Endodermal cell (in vitro differentiated cells): ENCODE data around the gene OR10AD1. TPM values are rescaled to one million over a fixed set of nuclear protein-coding genes. Genes with fewer than 3 reads are reported as not detected.
"Not testable (repeated sequence)": the region's sequence is repeated elsewhere in the genome, so short reads cannot be mapped to it uniquely, and the experiment has no call there.

Experiments used
- DNase-seq: peaks from one replicate; pipeline ENCODE4 v3.0.0-alpha.2; 2017
- H3K27ac ChIP-seq: 2 replicates; pipeline ENCODE4 v1.5.1; 2013; ENCODE audit warnings: mild to moderate bottlenecking, low read depth, low read length, moderate library complexity
- H3K27me3 ChIP-seq: 2 replicates; pipeline ENCODE4 v1.6.1; 2013; ENCODE audit warnings: mild to moderate bottlenecking, low read length, moderate library complexity; ENCODE audit not compliant: insufficient read depth, control insufficient read depth, poor library complexity, severe bottlenecking
- H3K36me3 ChIP-seq: 2 replicates; pipeline ENCODE4 v1.7.0; 2013; ENCODE audit warnings: mild to moderate bottlenecking, low read length, moderate library complexity; ENCODE audit not compliant: control insufficient read depth, insufficient read depth
- H3K4me1 ChIP-seq: one replicate; pipeline ENCODE4 v1.7.0; 2013; ENCODE audit warnings: low read length; ENCODE audit not compliant: control insufficient read depth, insufficient read depth
- H3K4me3 ChIP-seq: 2 replicates; pipeline ENCODE4 v1.5.1; 2013; ENCODE audit warnings: mild to moderate bottlenecking, low read length, moderate library complexity
- H3K9ac ChIP-seq: 2 replicates; pipeline ENCODE4 v1.6.1; 2013; ENCODE audit warnings: mild to moderate bottlenecking, low read length, moderate library complexity; ENCODE audit not compliant: poor library complexity, severe bottlenecking; ENCODE audit errors: extremely low read depth
- H3K9me3 ChIP-seq: 2 replicates; pipeline ENCODE4 v1.6.1; 2013; ENCODE audit warnings: mild to moderate bottlenecking, low read length, moderate library complexity; ENCODE audit not compliant: control insufficient read depth
- H3K27ac Mint-ChIP-seq: 2 replicates; pipeline ENCODE4 v1.8.0; 2020; ENCODE audit warnings: mixed read lengths
- H3K27me3 Mint-ChIP-seq: 2 replicates; pipeline ENCODE4 v1.8.0; 2021; ENCODE audit warnings: mild to moderate bottlenecking, mixed read lengths; ENCODE audit not compliant: insufficient read depth
- H3K36me3 Mint-ChIP-seq: 2 replicates; pipeline ENCODE4 v1.8.0; 2020; ENCODE audit warnings: low read depth, mixed read lengths
- H3K4me1 Mint-ChIP-seq: 2 replicates; pipeline ENCODE4 v1.8.0; 2020; ENCODE audit warnings: mixed read lengths
- H3K4me3 Mint-ChIP-seq: 2 replicates; pipeline ENCODE4 v1.8.0; 2020; ENCODE audit warnings: mild to moderate bottlenecking, moderate library complexity, mixed read lengths
- H3K9me3 Mint-ChIP-seq: 2 replicates; pipeline ENCODE4 v1.8.0; 2020; ENCODE audit warnings: mild to moderate bottlenecking, mixed read lengths
- CTCF ChIP-seq: fragments of 200-600 bp; sonication (generic); conservative IDR thresholded peaks from 2 replicates; pipeline ENCODE4 v1.5.0; 2021; ENCODE audit warnings: antibody characterized with exemption, mild to moderate bottlenecking
- WGBS, 2 experiments: methylation state at CpG; one replicate each; pipeline versions ENCODE4 v1.1.5 to v1.1.7; 2013; ENCODE audit warnings: missing lambda C conversion rate in 2 of 2, mixed read lengths in 1 of 2; ENCODE audit not compliant: insufficient coverage in 1 of 2, insufficient read length in 1 of 2; 5-methylcytosine and 5-hydroxymethylcytosine counted together
- total RNA-seq, 2 donors: library from RNA; stranded (reverse); fragmentation: NEBNext Ultra II Directional in 1 of 2; extraction: Animal tissue kit (Norgen Biotek cat#: 25700) in 1 of 2; gene quantifications; 2 replicates in 1 of 2; 3 replicates in 1 of 2; pipeline ENCODE4 v1.2.1, GENCODE V29; 2021

OR10AD1 gene
- total RNA-seq, 2 donors from 2014 or later: not detected

- Histone ChIP-seq H3K27ac (no peak overlapping the region), H3K4me3 (no peak overlapping the region), H3K9me3 (no peaks in the 10 kb centered on the region), H3K4me1 (no peaks in the 10 kb centered on the region), H3K36me3 (no peaks in the 10 kb centered on the region), H3K9ac (no peak overlapping the region), H3K27me3 (peaks cover 24% of the 10 kb centered on the region)
- Mint-ChIP-seq H3K9me3 (peaks cover 3% of the 10 kb centered on the region), H3K27me3 (peaks cover 33% of the 10 kb centered on the region), H3K27ac (no peak overlapping the region), H3K4me3 (no peak overlapping the region), H3K4me1 (no peaks in the 10 kb centered on the region), H3K36me3 (no peaks in the 10 kb centered on the region)
- DNase-seq: no peak
- WGBS, 2 experiments: no CpG with 5 or more reads among the region's 1 CpG
- TF ChIP-seq CTCF: no peak
Observed at GRCh38 chr12:48220701-48221100, 17.6 kb upstream of the OR10AD1 start.

- TF ChIP-seq CTCF: no peak
- H3K27ac ChIP-seq: no peak overlapping the region
- no peaks in the 10 kb centered on the region for H3K36me3 Mint-ChIP-seq
- 100% methylated on average over 1 of the region's 1 CpG; no CpG with 5 or more reads in 1 of the 2 experiments for WGBS, 2 experiments
- no peak overlapping the region for H3K9ac ChIP-seq
- no peak overlapping the region for H3K4me3 Mint-ChIP-seq
- no peak overlapping the region for H3K27ac Mint-ChIP-seq
- no peaks in the 10 kb centered on the region for H3K36me3 ChIP-seq
- no peak for DNase-seq
- H3K4me1 ChIP-seq: no peaks in the 10 kb centered on the region
- H3K27me3 ChIP-seq: peaks cover 31% of the 10 kb centered on the region
- H3K9me3 Mint-ChIP-seq: peaks cover 2% of the 10 kb centered on the region
- peaks cover 31% of the 10 kb centered on the region for H3K27me3 Mint-ChIP-seq
- no peaks in the 10 kb centered on the region for H3K9me3 ChIP-seq
- H3K4me3 ChIP-seq: no peak overlapping the region
- no peaks in the 10 kb centered on the region for H3K4me1 Mint-ChIP-seq
Observed at GRCh38 chr12:48219631-48220030, 16.5 kb upstream of the OR10AD1 start.

GRCh38 chr12:48216785-48217184 lies 13.7 kb upstream of the OR10AD1 start:
- Histone ChIP-seq H3K36me3 (no peaks in the 10 kb centered on the region), H3K9ac (no peak overlapping the region), H3K27me3 (peaks cover 58% of the 10 kb centered on the region), H3K9me3 (no peaks in the 10 kb centered on the region), H3K4me1 (no peaks in the 10 kb centered on the region), H3K4me3 (no peak overlapping the region), H3K27ac (no peak overlapping the region)
- Mint-ChIP-seq H3K36me3 (no peaks in the 10 kb centered on the region), H3K27me3 (peaks cover 41% of the 10 kb centered on the region), H3K27ac (no peak overlapping the region), H3K9me3 (no peaks in the 10 kb centered on the region), H3K4me1 (no peaks in the 10 kb centered on the region), H3K4me3 (no peak overlapping the region)
- TF ChIP-seq CTCF: no peak
- no peak for DNase-seq

GRCh38 chr12:48209495-48209894 lies 6.4 kb upstream of the OR10AD1 start:
- H3K4me1 ChIP-seq, H3K27ac Mint-ChIP-seq, H3K9ac ChIP-seq, H3K4me3 ChIP-seq, H3K4me3 Mint-ChIP-seq, DNase-seq, H3K27ac ChIP-seq, H3K36me3 Mint-ChIP-seq, H3K36me3 ChIP-seq, H3K4me1 Mint-ChIP-seq: not testable (repeated sequence)
- peaks cover 34% of the 10 kb centered on the region for H3K9me3 Mint-ChIP-seq
- H3K27me3 Mint-ChIP-seq: peaks cover 74% of the 10 kb centered on the region
- peaks cover 13% of the 10 kb centered on the region for H3K9me3 ChIP-seq
- 100% methylated on average over 1 of the region's 2 CpGs; no CpG with 5 or more reads in 1 of the 2 experiments for WGBS, 2 experiments
- peaks cover 44% of the 10 kb centered on the region for H3K27me3 ChIP-seq
